ENCODE results near the gene COX4I2.

- TF ChIP-seq SP1 (IDR thresholded peaks at IDR 0.05) (no peak), ELF4 (IDR thresholded peaks at IDR 0.05) (no peak)
Observed at GRCh38 chr20:31665753-31666152, 28.0 kb downstream of the COX4I2 start.
